Osteocyte (in vitro differentiated cells): ENCODE data around the gene PSMB11. TPM values are rescaled to one million over a fixed set of nuclear protein-coding genes. Genes with fewer than 3 reads are reported as not detected.

Experiments used
- DNase-seq: peaks from one replicate; pipeline ENCODE4 v3.0.0; 2021; ENCODE audit warnings: mixed read lengths; ENCODE audit not compliant: unreplicated experiment; ENCODE audit errors: extremely low spot score
- H3K27ac Mint-ChIP-seq: one replicate; pipeline ENCODE4 v1.8.0; 2021; ENCODE audit warnings: mild to moderate bottlenecking, mixed read lengths; ENCODE audit not compliant: unreplicated experiment
- H3K27me3 Mint-ChIP-seq: one replicate; pipeline ENCODE4 v1.8.0; 2021; ENCODE audit warnings: mixed read lengths; ENCODE audit not compliant: unreplicated experiment
- H3K36me3 Mint-ChIP-seq: one replicate; pipeline ENCODE4 v1.8.0; 2021; ENCODE audit warnings: mixed read lengths; ENCODE audit not compliant: unreplicated experiment
- H3K4me1 Mint-ChIP-seq: one replicate; pipeline ENCODE4 v1.8.0; 2021; ENCODE audit warnings: mixed read lengths; ENCODE audit not compliant: unreplicated experiment
- H3K4me3 Mint-ChIP-seq: one replicate; pipeline ENCODE4 v1.8.0; 2021; ENCODE audit warnings: mild to moderate bottlenecking, moderate library complexity, mixed read lengths; ENCODE audit not compliant: unreplicated experiment
- H3K9me3 Mint-ChIP-seq: one replicate; pipeline ENCODE4 v1.8.0; 2021; ENCODE audit warnings: mixed read lengths; ENCODE audit not compliant: unreplicated experiment
- CTCF ChIP-seq: fragments of 200-600 bp; sonication (generic); IDR thresholded peaks from 2 replicates; pipeline ENCODE4 v1.5.0; 2021; ENCODE audit warnings: antibody characterized with exemption, mild to moderate bottlenecking, moderate library complexity
- total RNA-seq: library from RNA; stranded (reverse); gene quantifications from 2 replicates; pipeline ENCODE4 v1.2.1, GENCODE V29; 2021

The PSMB11 gene
- total RNA-seq, 1 donor from 2014 or later, result not detected

GRCh38 chr14:23054000-23054811 is 12.2 kb downstream of the PSMB11 start:
- peaks cover 22% of the 10 kb centered on the region for H3K4me1 Mint-ChIP-seq
- H3K27ac Mint-ChIP-seq, result no peak overlapping the region
- DNase-seq, result no peak
- H3K9me3 Mint-ChIP-seq, result no peaks in the 10 kb centered on the region
- peak; percentile 33 for TF ChIP-seq CTCF
- no peaks in the 10 kb centered on the region for H3K27me3 Mint-ChIP-seq
- H3K4me3 Mint-ChIP-seq, result no peak overlapping the region
- H3K36me3 Mint-ChIP-seq, result peaks cover 3% of the 10 kb centered on the region

- Mint-ChIP-seq H3K36me3 (peaks cover 9% of the 10 kb centered on the region), H3K4me3 (no peak overlapping the region), H3K9me3 (no peaks in the 10 kb centered on the region), H3K27me3 (no peaks in the 10 kb centered on the region), H3K4me1 (peaks cover 23% of the 10 kb centered on the region), H3K27ac (no peak overlapping the region)
- TF ChIP-seq CTCF, result no peak
- no peak for DNase-seq
Observed at GRCh38 chr14:23055147-23055550, 13.1 kb downstream of the PSMB11 start.

- peaks cover 23% of the 10 kb centered on the region for H3K4me1 Mint-ChIP-seq
- TF ChIP-seq CTCF, result no peak
- H3K36me3 Mint-ChIP-seq, result peaks cover 9% of the 10 kb centered on the region
- peak overlapping the region; percentile 71 for H3K27ac Mint-ChIP-seq
- DNase-seq, result no peak
- peak overlapping the region; percentile 74 for H3K4me3 Mint-ChIP-seq
- no peaks in the 10 kb centered on the region for H3K27me3 Mint-ChIP-seq
- H3K9me3 Mint-ChIP-seq, result no peaks in the 10 kb centered on the region
Observed at GRCh38 chr14:23055621-23056144, 13.7 kb downstream of the PSMB11 start.

- peak; percentile 78 for TF ChIP-seq CTCF
- Mint-ChIP-seq H3K36me3 (peaks cover 9% of the 10 kb centered on the region), H3K9me3 (no peaks in the 10 kb centered on the region), H3K4me1 (peaks cover 23% of the 10 kb centered on the region), H3K27ac (peak overlapping the region; percentile 71), H3K27me3 (no peaks in the 10 kb centered on the region), H3K4me3 (peak overlapping the region; percentile 74)
- DNase-seq, result no peak
Observed at GRCh38 chr14:23056145-23056955, 14.3 kb downstream of the PSMB11 start.
